MM.1S (cell line): ENCODE results near the gene KRTAP29-1.

ENCODE experiments used
- CTCF ChIP-seq: fragments of 300-600 bp; sonication (generic); IDR thresholded peaks from 2 replicates; pipeline ENCODE4 v1.5.1; 2016; ENCODE audit warnings: antibody characterized with exemption, low read length, mixed read lengths
- EZH2 ChIP-seq: fragments of 300-600 bp; sonication (generic); optimal IDR thresholded peaks from 2 replicates; pipeline ENCODE3; 2017; ENCODE audit warnings: low read depth, mild to moderate bottlenecking, antibody characterized with exemption, low read length, mixed read lengths

GRCh38 chr17:41308918-41309359 lies 6.3 kb upstream of the KRTAP29-1 start, which contains the start of gene KRTAP16-1:
- TF ChIP-seq CTCF (no peak), EZH2 (no peak)
